Measurements from ENCODE around the gene FAM50B.

DNA sequence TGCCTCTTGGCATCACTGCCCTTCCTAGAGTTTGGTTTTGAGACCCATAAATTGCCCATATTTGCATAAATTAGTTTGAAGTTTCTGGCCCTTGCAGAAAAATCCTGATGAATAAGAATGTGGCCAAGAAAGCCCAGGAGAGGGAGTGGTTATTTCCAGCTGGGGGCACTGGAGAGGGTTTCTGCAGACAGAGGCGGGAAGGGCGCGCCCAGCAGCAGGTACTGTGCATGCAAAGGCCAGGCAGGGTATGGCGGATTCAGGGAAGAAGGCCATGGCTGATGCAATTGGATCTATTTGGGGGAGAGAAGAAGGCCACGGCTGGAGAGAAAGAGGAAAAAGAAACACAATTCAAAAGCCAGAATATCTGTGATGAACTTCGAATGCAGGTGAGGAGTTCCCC, 49.5 kb upstream of the FAM50B start:
- TF ChIP-seq, protein P1, sequence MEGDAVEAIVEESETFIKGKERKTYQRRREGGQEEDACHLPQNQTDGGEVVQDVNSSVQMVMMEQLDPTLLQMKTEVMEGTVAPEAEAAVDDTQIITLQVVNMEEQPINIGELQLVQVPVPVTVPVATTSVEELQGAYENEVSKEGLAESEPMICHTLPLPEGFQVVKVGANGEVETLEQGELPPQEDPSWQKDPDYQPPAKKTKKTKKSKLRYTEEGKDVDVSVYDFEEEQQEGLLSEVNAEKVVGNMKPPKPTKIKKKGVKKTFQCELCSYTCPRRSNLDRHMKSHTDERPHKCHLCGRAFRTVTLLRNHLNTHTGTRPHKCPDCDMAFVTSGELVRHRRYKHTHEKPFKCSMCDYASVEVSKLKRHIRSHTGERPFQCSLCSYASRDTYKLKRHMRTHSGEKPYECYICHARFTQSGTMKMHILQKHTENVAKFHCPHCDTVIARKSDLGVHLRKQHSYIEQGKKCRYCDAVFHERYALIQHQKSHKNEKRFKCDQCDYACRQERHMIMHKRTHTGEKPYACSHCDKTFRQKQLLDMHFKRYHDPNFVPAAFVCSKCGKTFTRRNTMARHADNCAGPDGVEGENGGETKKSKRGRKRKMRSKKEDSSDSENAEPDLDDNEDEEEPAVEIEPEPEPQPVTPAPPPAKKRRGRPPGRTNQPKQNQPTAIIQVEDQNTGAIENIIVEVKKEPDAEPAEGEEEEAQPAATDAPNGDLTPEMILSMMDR (IDR thresholded peaks at IDR 0.05; ENCODE audit: low read depth, low read length, poor library complexity, severe bottlenecking), result no peak
- TF ChIP-seq EZH2phosphoT487 (IDR thresholded peaks at IDR 0.05; ENCODE audit: borderline replicate concordance, low read length), result no peak
